Activated T-cell treated with anti-CD3 and anti-CD28 coated beads, Interleukin-2, amount 50 U/mL, for 4 hours (primary cell): ENCODE data around the gene TSNAX. TPM values are rescaled to one million over a fixed set of nuclear protein-coding genes. Genes with fewer than 3 reads are reported as not detected.

Source experiments
- ATAC-seq, 2 donors: fragments of 200-7000 bp; cut with Tn5 transposase; one replicate each; pipeline ENCODE4 v1.10.0; 2021
- DNase-seq: peaks from one replicate; pipeline ENCODE4 v3.0.0-alpha.2; 2020
- H3K27me3 Mint-ChIP-seq: one replicate; pipeline ENCODE4 v1.8.0; 2021; ENCODE audit warnings: low read depth, mixed read lengths
- H3K36me3 Mint-ChIP-seq: one replicate; pipeline ENCODE4 v1.8.0; 2022; ENCODE audit warnings: mixed read lengths; ENCODE audit not compliant: insufficient read depth
- H3K4me1 Mint-ChIP-seq: one replicate; pipeline ENCODE4 v1.8.0; 2021; ENCODE audit warnings: low read depth, mixed read lengths
- H3K4me3 Mint-ChIP-seq: one replicate; pipeline ENCODE4 v1.8.0; 2021; ENCODE audit warnings: mild to moderate bottlenecking, moderate library complexity, mixed read lengths
- H3K9me3 Mint-ChIP-seq: one replicate; pipeline ENCODE4 v1.8.0; 2021; ENCODE audit warnings: mixed read lengths
- total RNA-seq, 3 donors: library from RNA; stranded (reverse); gene quantifications; one replicate each; pipeline ENCODE4 v1.2.1, GENCODE V29; 2021

The TSNAX gene
- total RNA-seq, 3 donors from 2014 or later = 40.6 to 43.3 (median 43.1) TPM

GRCh38 chr1:231611851-231612250, 83.4 kb downstream of the TSNAX start:
- DNase-seq = no peak
- peak in 1 of 2 donors; percentile 36 for ATAC-seq
- Mint-ChIP-seq H3K4me3 (no peak overlapping the region), H3K27me3 (peaks cover 3% of the 10 kb centered on the region), H3K36me3 (no peaks in the 10 kb centered on the region), H3K9me3 (peaks cover 12% of the 10 kb centered on the region), H3K4me1 (peaks cover 59% of the 10 kb centered on the region)

DNA sequence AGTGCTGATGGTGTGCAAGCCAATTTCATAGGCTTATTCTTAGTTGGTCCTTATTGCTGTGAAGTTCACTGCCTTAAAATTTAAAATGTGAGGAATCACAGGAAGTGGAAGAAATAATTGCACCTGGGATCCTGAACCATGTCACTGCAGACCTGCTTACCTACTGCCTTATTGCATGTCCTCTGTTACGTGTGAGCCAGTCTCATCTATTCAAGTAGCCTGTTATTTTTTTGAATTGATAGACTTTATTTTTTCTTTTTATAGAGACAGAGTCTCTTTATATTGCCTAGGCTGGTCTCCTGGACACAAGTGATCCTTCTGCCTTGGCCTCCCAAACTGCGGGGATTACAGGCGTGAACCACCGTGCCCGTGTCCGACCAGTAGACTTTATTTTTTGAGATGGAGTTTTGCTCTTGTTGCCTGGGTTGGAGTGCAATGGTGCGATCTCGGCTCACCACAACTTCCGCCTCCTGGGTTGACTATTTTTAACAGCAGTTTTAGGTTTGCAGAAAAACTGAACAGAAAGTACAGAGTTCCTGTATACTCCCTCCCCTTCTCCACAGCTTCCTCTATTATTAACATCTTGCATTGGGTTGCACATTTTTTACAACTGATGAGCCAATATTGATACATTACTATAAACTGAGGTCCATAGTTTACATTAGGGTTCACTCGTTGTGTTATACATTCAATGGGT, 84.1 kb downstream of the TSNAX start:
- H3K27me3 Mint-ChIP-seq = peaks cover 3% of the 10 kb centered on the region
- DNase-seq = no peak
- H3K9me3 Mint-ChIP-seq = peaks cover 12% of the 10 kb centered on the region
- no peaks in the 10 kb centered on the region for H3K36me3 Mint-ChIP-seq
- H3K4me3 Mint-ChIP-seq = peak overlapping the region; percentile 77
- H3K4me1 Mint-ChIP-seq = peaks cover 59% of the 10 kb centered on the region
- ATAC-seq = peak; percentile 79 to 81

DNA sequence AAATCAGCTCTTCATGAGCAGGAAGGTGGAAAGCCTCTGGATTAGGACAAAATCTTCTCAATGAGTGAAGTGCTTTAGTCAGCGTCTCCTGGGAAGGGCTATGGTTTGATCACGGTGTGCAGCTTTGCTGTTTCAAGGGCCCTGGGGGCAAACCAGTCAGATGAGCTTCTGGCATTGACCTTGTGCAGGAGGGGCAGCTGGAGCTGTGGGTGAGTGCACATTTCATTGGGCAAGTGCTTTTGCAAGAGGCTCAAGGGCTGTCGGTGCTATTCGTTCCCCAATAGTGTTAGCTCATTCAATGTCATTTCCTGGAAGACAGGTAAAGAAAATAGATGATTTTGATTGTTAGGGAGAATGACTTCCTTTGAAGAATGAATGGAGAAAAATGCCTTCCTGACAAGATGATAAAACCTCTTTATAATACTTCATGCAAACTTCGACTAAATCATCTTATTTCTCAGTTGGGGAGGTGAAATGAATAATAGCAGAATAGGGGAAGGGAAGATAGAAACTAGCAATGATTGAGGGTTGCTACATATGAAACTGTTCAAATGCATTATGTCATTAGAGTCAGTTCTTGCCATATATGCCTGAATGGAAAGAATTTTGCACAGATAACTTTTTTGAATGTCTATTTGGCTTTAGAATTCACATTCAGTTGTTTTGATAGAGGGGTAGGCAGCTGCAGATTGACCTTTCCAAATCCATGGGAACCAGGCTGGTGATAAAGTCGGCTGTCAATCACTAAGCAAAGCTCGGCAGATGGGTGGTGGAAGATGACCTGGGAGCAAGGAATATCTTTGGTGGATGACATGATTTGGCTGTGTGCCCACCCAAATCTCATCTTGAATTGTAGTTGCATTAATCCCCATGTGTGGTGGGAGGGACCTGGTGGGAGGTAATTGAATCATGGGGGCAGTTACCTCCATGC, 85.2 kb downstream of the TSNAX start:
- peaks cover 59% of the 10 kb centered on the region for H3K4me1 Mint-ChIP-seq
- DNase-seq (no peak), ATAC-seq (peak; percentile 26 to 47)
- peaks cover 12% of the 10 kb centered on the region for H3K9me3 Mint-ChIP-seq
- H3K27me3 Mint-ChIP-seq = peaks cover 2% of the 10 kb centered on the region
- peak overlapping the region; percentile 77 for H3K4me3 Mint-ChIP-seq
- H3K36me3 Mint-ChIP-seq = no peaks in the 10 kb centered on the region

Other genes with a start within 250 kb of the TSNAX start
- gene EXOC8, start 190.8 kb upstream of the TSNAX start, total RNA-seq = 10 to 100 TPM; 13.5 to 14.0 (median 13.9) TPM
- gene SPRTN, start 190.4 kb upstream of the TSNAX start, total RNA-seq = 10 to 100 TPM in 2 of 3 donors, 1 to 10 TPM in 1; 9.9 to 15.2 (median 12.9) TPM
- gene EGLN1, start 106.4 kb upstream of the TSNAX start, total RNA-seq = 10 to 100 TPM; 11.9 to 14.0 (median 13.4) TPM
- 1 to 10 TPM in 1 of 3 donors, under 1 TPM in 2; 0.50 to 1.1 (median 0.57) TPM for gene DISC1, start 98.1 kb downstream of the TSNAX start, total RNA-seq